DND-41 (cell line): ENCODE data around the gene BCAS3.

ENCODE experiments used
- ATAC-seq: fragments of 200-7000 bp; cut with Tn5 transposase; 3 replicates; pipeline ENCODE4 v1.9.1; 2021; ENCODE audit warnings: low read depth; ENCODE audit not compliant: insufficient read depth
- DNase-seq: peaks from one replicate; pipeline ENCODE4 v3.0.0-alpha.2; 2020
- H2AFZ ChIP-seq: 2 replicates; pipeline ENCODE4 v1.6.0; 2012; ENCODE audit warnings: low read depth, low read length
- H3K27ac ChIP-seq: 2 replicates; pipeline ENCODE4 v1.5.1; 2012; ENCODE audit warnings: low read length, inconsistent platforms
- H3K27me3 ChIP-seq: fragments of 200-600 bp; sonication (generic); 2 replicates; pipeline ENCODE4 v1.6.0; 2012; ENCODE audit warnings: low read length, mild to moderate bottlenecking, inconsistent platforms; ENCODE audit not compliant: insufficient read depth, poor library complexity
- H3K36me3 ChIP-seq: 2 replicates; pipeline ENCODE4 v1.5.1; 2012; ENCODE audit warnings: low read length, inconsistent platforms; ENCODE audit not compliant: insufficient read depth
- H3K4me1 ChIP-seq: 2 replicates; pipeline ENCODE4 v1.5.1; 2012; ENCODE audit warnings: mild to moderate bottlenecking, low read length; ENCODE audit not compliant: insufficient read depth
- H3K4me2 ChIP-seq: 2 replicates; pipeline ENCODE4 v1.6.0; 2012; ENCODE audit warnings: mild to moderate bottlenecking, moderate library complexity, low read length, inconsistent platforms; ENCODE audit not compliant: insufficient read depth
- H3K4me3 ChIP-seq, 2 experiments: fragments of 200-600 bp in 1 of 2; shearing (Covaris generic) in 1 of 2; 2 replicates each; pipeline ENCODE4 v1.5.1; 2012 to 2016; ENCODE audit warnings: inconsistent platforms in 2 of 2, low read length in 2 of 2, mild to moderate bottlenecking in 2 of 2, low read depth in 1 of 2, moderate library complexity in 1 of 2
- H3K79me2 ChIP-seq: 2 replicates; pipeline ENCODE4 v1.6.0; 2012; ENCODE audit warnings: low read length, inconsistent platforms; ENCODE audit not compliant: insufficient read depth
- H3K9ac ChIP-seq: 2 replicates; pipeline ENCODE4 v1.6.0; 2012; ENCODE audit warnings: low read depth, mild to moderate bottlenecking, inconsistent platforms, low read length, moderate library complexity
- H3K9me3 ChIP-seq: 2 replicates; pipeline ENCODE4 v1.5.1; 2012; ENCODE audit warnings: low read length, moderate library complexity, mild to moderate bottlenecking, inconsistent platforms; ENCODE audit not compliant: insufficient read depth, severe bottlenecking
- H4K20me1 ChIP-seq: 2 replicates; pipeline ENCODE4 v1.6.0; 2012; ENCODE audit warnings: low read length; ENCODE audit not compliant: insufficient read depth
- CTCF ChIP-seq: IDR thresholded peaks from 2 replicates; pipeline ENCODE4 v1.5.1; 2012; ENCODE audit warnings: borderline replicate concordance, low read length, moderate library complexity, mild to moderate bottlenecking; ENCODE audit not compliant: poor library complexity, severe bottlenecking; ENCODE audit errors: extremely low read depth
- EZH2 ChIP-seq: IDR thresholded peaks from 3 replicates; pipeline ENCODE4 v1.6.1; 2012; ENCODE audit warnings: borderline replicate concordance, low read depth, mild to moderate bottlenecking, moderate library complexity, low read length, inconsistent platforms; ENCODE audit not compliant: severe bottlenecking

Gene BCAS3

DNA sequence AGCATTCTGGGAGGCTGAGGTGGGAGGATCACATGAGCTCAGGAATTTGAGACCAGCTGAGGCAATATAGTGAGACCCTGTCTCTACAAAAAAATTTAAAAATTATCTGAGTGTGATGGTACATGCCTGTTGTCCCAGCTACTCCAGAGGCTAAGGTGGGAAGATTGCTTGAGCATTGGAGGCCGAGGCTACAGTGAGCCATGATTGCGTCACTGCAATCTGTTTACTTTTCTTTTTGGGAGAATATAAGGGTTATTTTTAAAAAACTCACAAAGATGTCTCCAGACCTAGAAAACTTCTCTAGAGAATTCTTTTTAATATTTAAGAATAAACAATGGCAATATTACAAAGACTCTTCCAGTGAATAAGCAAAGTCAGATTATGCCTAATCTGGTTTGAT lies 226.9 kb downstream of the BCAS3 start:
- no peak for ATAC-seq
- TF ChIP-seq EZH2: no peak
- no peak for TF ChIP-seq CTCF

GRCh38 chr17:60905709-60906108 lies 228.1 kb downstream of the BCAS3 start:
- no peak overlapping the region for H3K4me3 ChIP-seq
- no peak overlapping the region for H2AFZ ChIP-seq
- no peaks in the 10 kb centered on the region for H3K79me2 ChIP-seq
- no peak for TF ChIP-seq CTCF
- no peak for TF ChIP-seq EZH2
- H3K36me3 ChIP-seq: no peaks in the 10 kb centered on the region
- H4K20me1 ChIP-seq: no peaks in the 10 kb centered on the region
- H3K9me3 ChIP-seq: no peaks in the 10 kb centered on the region
- no peaks in the 10 kb centered on the region for H3K27me3 ChIP-seq
- ATAC-seq (no peak), DNase-seq (no peak)
- H3K4me2 ChIP-seq: no peak overlapping the region
- H3K27ac ChIP-seq: no peak overlapping the region
- no peaks in the 10 kb centered on the region for H3K4me1 ChIP-seq
- H3K9ac ChIP-seq: no peak overlapping the region

More for the DNA sequence above, 226.9 kb downstream of the BCAS3 start:
- no peak overlapping the region for H3K4me2 ChIP-seq
- H3K27me3 ChIP-seq: no peaks in the 10 kb centered on the region
- no peak overlapping the region for H2AFZ ChIP-seq
- H3K79me2 ChIP-seq: no peaks in the 10 kb centered on the region
- no peaks in the 10 kb centered on the region for H4K20me1 ChIP-seq
- no peaks in the 10 kb centered on the region for H3K4me1 ChIP-seq
- no peaks in the 10 kb centered on the region for H3K36me3 ChIP-seq
- H3K4me3 ChIP-seq: no peak overlapping the region
- no peak overlapping the region for H3K27ac ChIP-seq
- no peak overlapping the region for H3K9ac ChIP-seq
- DNase-seq: no peak
- no peaks in the 10 kb centered on the region for H3K9me3 ChIP-seq

DNA sequence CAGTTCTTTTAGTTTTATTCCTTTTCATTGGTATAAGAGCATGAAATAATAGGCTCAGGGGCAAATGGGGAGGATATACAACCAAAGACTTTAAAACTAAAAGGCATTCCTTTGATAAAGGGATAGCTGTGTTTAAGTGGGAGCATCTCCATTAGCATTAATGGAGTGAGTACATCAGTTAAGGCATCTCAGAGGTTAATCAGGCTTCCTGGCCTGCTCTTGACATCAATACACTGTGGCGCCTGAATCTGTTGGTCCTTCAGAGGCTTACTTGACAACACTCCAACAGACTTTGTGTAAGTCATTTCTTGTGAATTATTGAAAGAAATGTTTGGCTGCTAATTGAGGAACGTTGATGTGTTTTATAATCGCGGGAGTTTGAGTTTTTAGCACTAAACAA lies 230.7 kb downstream of the BCAS3 start:
- Histone ChIP-seq H3K4me3 (no peak overlapping the region), H3K36me3 (no peaks in the 10 kb centered on the region), H4K20me1 (no peaks in the 10 kb centered on the region), H3K27me3 (no peaks in the 10 kb centered on the region), H2AFZ (no peak overlapping the region), H3K27ac (no peak overlapping the region), H3K9ac (no peak overlapping the region), H3K9me3 (no peaks in the 10 kb centered on the region), H3K4me2 (no peak overlapping the region), H3K4me1 (no peaks in the 10 kb centered on the region), H3K79me2 (no peaks in the 10 kb centered on the region)
- DNase-seq: no peak
- no peak for ATAC-seq
- TF ChIP-seq EZH2 (no peak), CTCF (no peak)

GRCh38 chr17:60909405-60909804 lies 231.8 kb downstream of the BCAS3 start:
- no peak for ATAC-seq

More at GRCh38 chr17:60909405-60909804, 231.8 kb downstream of the BCAS3 start:
- DNase-seq: no peak
- no peaks in the 10 kb centered on the region for H3K9me3 ChIP-seq
- H3K4me1 ChIP-seq: no peaks in the 10 kb centered on the region
- no peak overlapping the region for H3K4me3 ChIP-seq
- H3K4me2 ChIP-seq: no peak overlapping the region
- H4K20me1 ChIP-seq: no peaks in the 10 kb centered on the region
- H2AFZ ChIP-seq: no peak overlapping the region
- no peaks in the 10 kb centered on the region for H3K36me3 ChIP-seq
- no peak overlapping the region for H3K27ac ChIP-seq
- TF ChIP-seq EZH2 (no peak), CTCF (no peak)
- no peaks in the 10 kb centered on the region for H3K27me3 ChIP-seq
- H3K9ac ChIP-seq: no peak overlapping the region
- no peaks in the 10 kb centered on the region for H3K79me2 ChIP-seq
